A549 treated with ZK216348 at 1 μM for 4 hours (cell line): ENCODE results near the gene NINJ1. TPM values are rescaled to one million over a fixed set of nuclear protein-coding genes. Genes with fewer than 3 reads are reported as not detected.

Experiments
- total RNA-seq: library from RNA; stranded (reverse); fragments of 200-300 nt; extraction: Qiagen RNA extraction; gene quantifications from 5 replicates; pipeline ENCODE4 v1.2.3, GENCODE V29; 2022; ENCODE audit warnings: low read depth

The NINJ1 gene, protein sequence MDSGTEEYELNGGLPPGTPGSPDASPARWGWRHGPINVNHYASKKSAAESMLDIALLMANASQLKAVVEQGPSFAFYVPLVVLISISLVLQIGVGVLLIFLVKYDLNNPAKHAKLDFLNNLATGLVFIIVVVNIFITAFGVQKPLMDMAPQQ
- total RNA-seq = 53.6 to 93.5 TPM (median 79.9 TPM) in 5 replicates

GRCh38 chr9:93134015-93134739 lies at the start of gene NINJ1:
Gene NINJ1, minus strand, starts transcription at chr9:93134251. Its CDS starts 34 bp downstream, at chr9:93134217.

GRCh38 chr9:93096131-93096802 lies 37.8 kb downstream of the NINJ1 start, which contains the start of gene CARD19:
Gene CARD19, plus strand, starts transcription at chr9:93096217. Its CDS starts 129 bp downstream, at chr9:93096346.

Other genes starting within 250 kb of the NINJ1 start
- 0.13 to 0.36 TPM (median 0.17 TPM) in 5 replicates for gene FGD3, start 186.7 kb downstream of the NINJ1 start, total RNA-seq
- 0.50 to 1.2 TPM (median 0.88 TPM) in 5 replicates for gene SUSD3, start 75.5 kb downstream of the NINJ1 start, total RNA-seq
- gene CARD19, start 38.0 kb downstream of the NINJ1 start, total RNA-seq = 41.0 to 68.7 TPM (median 61.0 TPM) in 5 replicates
- gene WNK2, start 49.9 kb upstream of the NINJ1 start, total RNA-seq = 3.1 to 7.9 TPM (median 7.8 TPM) in 5 replicates